Mucosa of gallbladder (tissue), 1 donor: ENCODE measurements around the gene KRTAP4-8. TPM values are rescaled to one million over a fixed set of nuclear protein-coding genes. Genes with fewer than 3 reads are reported as not detected.
"Not testable (repeated sequence)": the region's sequence is repeated elsewhere in the genome, so short reads cannot be mapped to it uniquely, and the experiment has no call there.

ENCODE experiments used
- DNase-seq: peaks from one replicate; pipeline ENCODE4 v3.0.0-alpha.2; 2020; ENCODE audit warnings: low spot score
- total RNA-seq: library from RNA; stranded (reverse); gene quantifications from one replicate; pipeline ENCODE4 v1.2.1, GENCODE V29; 2021
- donor health status: DM: no; HTN: no; CAD: no.

KRTAP4-8 gene
- total RNA-seq, 1 donor from 2014 or later: not detected

DNA sequence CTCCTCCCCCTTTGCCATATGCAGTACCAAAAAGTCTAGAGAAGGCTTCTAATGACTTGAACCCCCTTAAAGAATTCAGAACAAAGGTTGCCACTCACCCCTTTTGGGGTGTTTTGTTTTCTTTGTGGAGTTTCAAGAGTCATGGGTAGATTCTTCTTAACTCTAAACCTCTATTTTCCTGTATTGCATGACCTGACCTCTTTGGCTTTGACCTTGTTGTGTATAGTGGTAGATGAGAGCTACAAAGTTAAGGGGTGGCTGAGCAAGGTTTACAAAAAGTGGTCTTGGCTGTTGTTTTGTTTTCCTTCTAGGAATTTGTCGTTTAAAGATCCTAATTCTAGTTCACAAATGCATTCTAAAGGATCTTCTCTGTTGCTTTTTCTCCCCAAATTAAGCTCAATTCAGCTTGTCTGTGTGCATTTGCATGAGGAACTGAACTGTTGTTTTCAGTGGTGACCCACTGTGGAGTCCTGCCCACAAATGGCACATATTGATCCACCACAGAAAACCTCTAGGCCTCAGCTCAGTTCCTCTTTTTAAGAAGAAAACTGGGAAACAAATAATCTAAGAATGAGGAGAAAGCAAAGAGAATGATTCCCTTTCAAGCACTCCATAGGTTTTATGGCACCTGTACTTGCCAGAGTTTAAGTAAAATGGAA is 10.9 kb upstream of the KRTAP4-8 start:
- DNase-seq: not testable (repeated sequence)

DNA sequence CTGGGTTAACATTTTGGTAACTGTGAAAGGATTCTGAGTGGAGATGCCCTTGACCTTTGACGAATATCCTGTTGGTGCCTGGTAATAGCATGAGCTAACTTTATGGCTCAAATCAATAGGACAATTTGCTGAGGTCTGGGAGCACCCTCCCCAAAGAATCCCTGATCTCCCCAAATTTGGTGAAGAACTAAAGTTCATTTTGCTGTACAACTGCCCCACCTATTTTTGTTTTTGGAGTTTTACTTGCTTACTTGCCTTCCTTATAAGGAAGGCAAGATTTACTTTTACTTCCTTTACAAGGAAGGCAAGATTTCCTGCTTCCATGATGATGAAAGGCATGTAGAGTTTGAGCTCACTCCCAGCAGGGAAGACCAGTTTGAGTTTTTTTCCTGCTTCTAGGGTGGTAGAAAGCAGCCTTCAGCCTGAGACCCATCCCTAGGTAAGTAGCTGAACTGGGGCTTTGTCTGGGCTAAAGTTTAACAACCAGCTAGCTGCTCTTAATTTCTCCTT is 10.1 kb upstream of the KRTAP4-8 start:
- no peak for DNase-seq

GRCh38 chr17:41105347-41105746 is 7.4 kb upstream of the KRTAP4-8 start, which contains the start of gene KRTAP4-9:
TSS of gene KRTAP4-9 (plus strand) at chr17:41105389. CDS start at chr17:41105389, 0 bp downstream.
- not testable (repeated sequence) for DNase-seq

DNA sequence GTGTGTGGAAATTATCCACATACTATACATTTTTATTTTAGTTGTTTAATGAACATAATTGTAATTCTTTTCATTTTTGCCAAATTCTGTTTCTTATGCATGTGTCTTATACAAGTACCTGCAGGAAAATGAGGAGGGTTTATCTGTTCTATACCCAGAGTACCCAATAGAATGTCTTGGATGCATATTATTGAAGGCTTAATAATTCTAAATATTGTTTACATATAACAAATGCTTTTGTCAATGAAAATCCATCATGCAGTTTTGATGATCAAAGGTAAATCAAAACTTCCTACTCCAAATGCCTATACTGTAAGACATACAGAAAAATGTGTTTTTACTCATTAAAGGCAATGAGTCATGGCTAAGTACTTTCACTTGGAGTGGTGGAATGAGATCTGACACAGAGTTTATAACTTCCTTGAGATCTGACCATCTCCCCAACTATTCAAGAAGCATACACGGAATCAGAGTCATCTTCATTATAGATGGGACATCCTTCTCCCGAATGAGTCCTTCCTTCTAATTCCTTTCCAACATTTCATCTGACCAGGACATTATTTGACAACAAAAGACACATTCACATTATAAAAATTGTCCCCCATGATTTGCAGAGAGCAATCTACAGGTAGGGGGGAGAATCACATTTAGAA is 6.6 kb upstream of the KRTAP4-8 start:
- not testable (repeated sequence) for DNase-seq

DNA sequence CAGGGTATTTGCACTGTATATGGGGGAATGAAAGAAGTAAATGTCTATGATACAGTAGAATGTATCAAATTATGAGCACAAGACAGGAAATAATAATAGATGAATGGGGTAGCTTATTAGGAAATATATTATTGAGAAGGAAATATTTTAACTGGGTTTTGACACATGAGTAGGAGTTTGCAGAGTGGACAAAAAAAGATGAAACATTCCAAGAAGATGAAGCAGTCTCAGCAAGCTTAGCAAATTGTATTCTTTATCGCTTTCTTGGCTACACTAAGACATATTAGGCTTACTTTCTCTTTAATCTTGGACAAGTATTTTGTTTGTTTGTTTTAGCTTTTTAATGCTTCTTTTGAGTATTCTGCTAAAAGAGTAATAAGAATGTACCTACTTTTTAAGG is 6.0 kb upstream of the KRTAP4-8 start:
- DNase-seq: no peak

GRCh38 chr17:41101586-41102259 is 3.8 kb upstream of the KRTAP4-8 start, which contains the start of gene KRTAP4-16:
TSS of gene KRTAP4-16 (minus strand) at chr17:41102209. CDS start at chr17:41102209, 0 bp downstream.
- DNase-seq: no peak

GRCh38 chr17:41099682-41100480 is 1.9 kb upstream of the KRTAP4-8 start:
- DNase-seq: not testable (repeated sequence)

GRCh38 chr17:41098481-41098880 is 539 bp upstream of the KRTAP4-8 start:
- no peak for DNase-seq

GRCh38 chr17:41096055-41096454 is 1.9 kb downstream of the KRTAP4-8 start:
- DNase-seq: no peak

DNA sequence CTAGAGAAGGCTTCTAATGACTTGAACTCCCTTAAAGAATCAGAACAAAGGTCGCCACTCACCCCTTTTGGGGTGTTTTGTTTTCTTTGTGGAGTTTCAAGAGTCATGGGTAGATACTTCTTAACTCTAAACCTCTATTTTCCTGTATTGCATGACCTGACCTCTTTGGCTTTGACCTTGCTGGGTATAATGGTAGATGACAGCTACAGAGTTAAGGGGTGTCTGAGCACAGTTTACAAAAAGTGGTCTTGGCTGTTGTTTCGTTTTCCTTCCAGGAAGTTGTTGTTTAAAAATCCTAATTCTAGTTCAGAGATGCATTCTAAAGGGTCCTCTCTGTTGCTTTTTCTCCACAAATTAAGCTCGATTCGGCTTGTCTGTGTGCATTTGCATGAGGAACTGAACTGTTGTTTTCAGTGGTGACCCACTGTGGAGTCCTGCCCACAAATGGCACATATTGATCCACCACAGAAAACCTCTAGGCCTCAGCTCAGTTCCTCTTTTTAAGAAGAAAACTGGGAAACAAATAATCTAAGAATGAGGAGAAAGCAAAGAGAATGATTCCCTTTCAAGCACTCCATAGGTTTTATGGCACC is 9.1 kb downstream of the KRTAP4-8 start:
- DNase-seq: not testable (repeated sequence)

GRCh38 chr17:41084100-41084856 is 13.7 kb downstream of the KRTAP4-8 start, which contains the start of gene KRTAP4-7:
TSS of gene KRTAP4-7 (plus strand) at chr17:41084150. CDS start at chr17:41084207, 57 bp downstream.
- not testable (repeated sequence) for DNase-seq

DNA sequence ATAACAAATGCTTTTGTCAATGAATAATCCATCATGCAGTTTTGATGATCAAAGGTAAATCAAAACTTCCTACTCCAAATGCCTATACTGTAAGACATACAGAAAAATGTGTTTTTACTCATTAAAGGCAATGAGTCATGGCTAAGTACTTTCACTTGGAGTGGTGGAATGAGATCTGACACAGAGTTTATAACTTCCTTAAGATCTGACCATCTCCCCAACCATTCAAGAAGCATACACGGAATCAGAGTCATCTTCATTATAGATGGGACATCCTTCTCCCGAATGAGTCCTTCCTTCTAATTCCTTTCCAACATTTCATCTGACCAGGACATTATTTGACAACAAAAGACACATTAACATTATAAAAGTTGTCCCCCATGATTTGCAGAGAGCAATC is 14.5 kb downstream of the KRTAP4-8 start:
- DNase-seq: not testable (repeated sequence)

- DNase-seq: no peak
Measured at GRCh38 chr17:41082626-41083025, 15.3 kb downstream of the KRTAP4-8 start.

DNA sequence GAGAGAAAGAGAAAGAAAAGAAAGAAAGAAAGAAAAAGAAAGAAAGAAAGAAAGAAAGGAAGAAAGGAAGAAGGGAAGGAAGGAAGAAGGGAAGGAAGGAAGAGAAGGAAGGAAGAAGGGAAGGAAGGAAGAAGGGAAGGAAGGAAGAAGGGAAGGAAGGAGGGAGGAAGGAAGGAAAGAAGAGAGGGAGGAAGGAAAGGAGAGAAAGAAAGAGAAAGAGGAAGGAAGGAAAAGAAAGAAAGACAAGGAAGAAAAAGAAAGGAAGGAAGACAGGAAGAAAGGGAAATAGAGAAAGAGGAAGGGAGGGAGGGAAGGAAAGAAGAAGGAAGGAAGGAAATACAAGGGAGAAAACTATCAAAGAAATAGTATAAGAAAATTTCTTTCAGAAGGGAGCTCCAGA is 21.2 kb downstream of the KRTAP4-8 start:
- DNase-seq: no peak

GRCh38 chr17:41073676-41074075 is 24.3 kb downstream of the KRTAP4-8 start:
- DNase-seq: no peak

DNA sequence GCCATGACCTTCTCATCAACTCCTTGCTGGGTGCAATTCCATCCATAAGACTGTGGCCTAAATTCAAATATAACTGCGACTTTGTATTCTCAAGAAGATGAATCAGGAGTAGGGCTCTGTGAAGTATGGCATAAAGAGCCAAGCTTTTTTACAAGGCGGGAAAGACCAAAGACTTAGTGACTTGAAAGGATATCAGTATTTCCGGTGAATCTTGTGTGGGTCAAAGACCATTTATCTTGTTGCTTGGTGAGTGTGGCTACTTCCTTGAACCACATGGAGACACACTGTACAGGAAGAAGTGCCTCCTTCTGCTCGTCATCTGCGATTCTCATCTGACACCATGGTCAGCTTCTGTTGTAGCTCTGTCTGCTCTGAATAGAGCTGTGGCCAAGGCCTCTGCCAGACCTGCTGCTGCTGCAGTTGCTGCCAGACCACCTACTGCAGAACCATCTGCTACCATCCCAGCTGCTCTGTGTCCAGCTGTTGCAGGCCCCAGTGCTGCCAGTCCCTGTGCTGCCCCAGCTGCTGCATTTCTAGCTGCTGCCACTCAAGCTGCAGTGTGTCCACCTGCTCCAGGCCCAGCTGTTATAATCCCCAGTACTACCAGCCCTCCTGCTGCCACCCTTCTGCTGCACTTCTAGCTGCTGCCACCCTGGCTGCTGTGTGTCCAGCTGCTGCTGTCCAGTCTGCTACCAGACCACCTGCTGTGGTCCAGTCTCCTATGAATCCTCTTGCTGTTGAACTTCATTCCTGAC is 26.2 kb downstream of the KRTAP4-8 start:
- no peak for DNase-seq

GRCh38 chr17:41069031-41069430 is 28.9 kb downstream of the KRTAP4-8 start:
- no peak for DNase-seq

DNA sequence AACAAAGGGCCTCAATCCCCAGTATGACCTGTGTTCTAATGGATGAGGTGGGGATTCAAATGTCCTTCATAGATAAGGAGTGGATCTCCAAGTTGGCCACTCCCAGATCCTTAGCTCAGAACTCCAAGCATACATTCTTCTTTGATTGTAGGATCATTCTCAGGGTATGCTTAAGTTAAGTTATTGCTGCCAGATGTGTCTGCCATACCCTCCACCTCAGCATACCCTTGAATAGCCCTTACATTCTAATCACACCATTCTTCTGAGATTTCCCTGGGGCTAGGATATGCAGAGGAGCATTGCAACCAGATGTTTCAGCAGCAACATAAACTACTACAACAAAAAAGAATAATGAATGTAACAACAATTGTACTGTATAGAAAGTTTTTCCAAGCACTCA is 30.7 kb downstream of the KRTAP4-8 start:
- no peak for DNase-seq

- DNase-seq: no peak
Measured at GRCh38 chr17:41065829-41066624, 31.9 kb downstream of the KRTAP4-8 start, which contains the start of gene KRTAP2-4. TSS of gene KRTAP2-4 (minus strand) at chr17:41065879. CDS start at chr17:41065845, 34 bp downstream.
